ENCODE measurements around the gene SERPINA6.
"Not testable (repeated sequence)": the region's sequence is repeated elsewhere in the genome, so short reads cannot be mapped to it uniquely, and the experiment has no call there.

The SERPINA6 gene, protein sequence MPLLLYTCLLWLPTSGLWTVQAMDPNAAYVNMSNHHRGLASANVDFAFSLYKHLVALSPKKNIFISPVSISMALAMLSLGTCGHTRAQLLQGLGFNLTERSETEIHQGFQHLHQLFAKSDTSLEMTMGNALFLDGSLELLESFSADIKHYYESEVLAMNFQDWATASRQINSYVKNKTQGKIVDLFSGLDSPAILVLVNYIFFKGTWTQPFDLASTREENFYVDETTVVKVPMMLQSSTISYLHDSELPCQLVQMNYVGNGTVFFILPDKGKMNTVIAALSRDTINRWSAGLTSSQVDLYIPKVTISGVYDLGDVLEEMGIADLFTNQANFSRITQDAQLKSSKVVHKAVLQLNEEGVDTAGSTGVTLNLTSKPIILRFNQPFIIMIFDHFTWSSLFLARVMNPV

DNA sequence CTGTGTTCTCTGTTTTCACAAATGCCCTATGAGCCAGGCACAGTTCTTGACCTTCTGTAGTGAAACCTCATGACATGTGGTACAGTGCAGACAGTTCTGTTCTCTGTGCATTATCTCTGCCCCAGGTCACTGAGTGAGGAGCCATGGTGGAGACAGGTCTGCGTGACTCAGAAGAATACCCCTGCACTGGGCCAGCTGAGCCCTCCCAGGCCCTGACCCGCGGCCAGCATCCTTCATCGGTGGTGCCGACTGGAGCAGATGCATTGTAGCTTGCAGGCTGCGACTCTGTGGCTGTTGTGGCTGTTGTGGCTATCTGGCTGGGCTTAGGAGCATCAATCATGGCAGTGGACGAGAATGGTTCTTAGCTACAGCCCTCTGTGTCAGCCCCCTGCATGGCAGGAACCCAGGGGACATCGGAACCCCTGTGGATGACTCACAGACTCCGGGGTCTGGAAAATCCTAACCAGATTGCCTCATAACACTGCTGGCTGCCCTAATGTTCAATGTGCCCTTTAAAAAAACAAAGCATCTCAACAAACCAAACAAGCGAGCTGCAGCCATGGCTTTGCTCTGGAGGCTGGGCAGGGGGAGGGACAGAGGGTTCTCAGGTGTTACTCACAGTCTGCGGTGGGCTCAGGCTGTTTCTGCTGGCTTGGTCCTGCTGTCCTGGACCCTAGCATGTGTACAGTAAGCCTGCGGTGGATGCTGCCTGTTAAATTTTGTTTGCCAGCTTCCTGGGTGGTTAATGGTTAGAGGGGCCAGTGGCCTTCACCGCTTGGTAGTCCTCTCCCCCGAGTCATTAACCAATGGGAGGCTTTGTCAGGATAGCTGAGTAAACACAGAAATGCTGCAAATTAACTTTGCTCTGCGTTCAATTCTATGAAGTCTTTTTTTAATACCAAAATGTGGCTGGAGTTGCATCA is at the start of gene SERPINA6:
Gene SERPINA6, minus strand, starts transcription at position 689 of the 923 bp plus-strand sequence. CDS start 8,688 bp downstream, outside the sequence.
- DNase-seq = no peak

DNA sequence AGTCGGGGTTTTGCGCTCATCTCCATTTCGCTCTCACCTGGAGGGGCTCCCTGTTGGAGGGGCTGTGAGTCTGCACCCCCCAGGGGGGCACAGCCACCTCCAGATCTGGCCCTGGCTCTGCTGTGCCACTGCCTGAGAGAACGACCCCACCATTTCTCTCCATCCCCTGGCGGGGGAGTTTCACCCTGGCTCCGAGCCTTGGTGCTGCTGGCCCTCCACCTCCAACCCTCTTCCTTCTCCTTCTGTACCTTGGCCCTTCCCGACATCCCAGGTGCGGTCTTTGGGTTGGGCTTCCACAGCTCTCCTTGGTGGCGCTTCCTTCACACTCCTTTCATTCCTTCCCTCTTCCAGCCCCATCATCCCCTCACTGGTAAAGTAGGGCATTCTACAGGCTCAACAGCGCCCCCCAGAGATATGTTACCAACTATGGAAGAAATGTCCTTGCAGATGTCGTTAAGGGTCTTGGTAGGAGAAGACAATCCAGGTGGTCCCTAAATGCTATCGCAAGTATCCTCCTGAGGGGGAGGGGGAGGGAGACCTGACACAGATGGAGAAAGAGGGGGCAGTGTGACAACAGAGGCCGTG is 49.0 kb upstream of the SERPINA6 start:
- DNase-seq = no peak

- no peak for DNase-seq
Observed at GRCh38 chr14:94370524-94370910, 47.4 kb upstream of the SERPINA6 start.

- DNase-seq = not testable (repeated sequence)
Observed at GRCh38 chr14:94369766-94370523, 46.8 kb upstream of the SERPINA6 start.

DNA sequence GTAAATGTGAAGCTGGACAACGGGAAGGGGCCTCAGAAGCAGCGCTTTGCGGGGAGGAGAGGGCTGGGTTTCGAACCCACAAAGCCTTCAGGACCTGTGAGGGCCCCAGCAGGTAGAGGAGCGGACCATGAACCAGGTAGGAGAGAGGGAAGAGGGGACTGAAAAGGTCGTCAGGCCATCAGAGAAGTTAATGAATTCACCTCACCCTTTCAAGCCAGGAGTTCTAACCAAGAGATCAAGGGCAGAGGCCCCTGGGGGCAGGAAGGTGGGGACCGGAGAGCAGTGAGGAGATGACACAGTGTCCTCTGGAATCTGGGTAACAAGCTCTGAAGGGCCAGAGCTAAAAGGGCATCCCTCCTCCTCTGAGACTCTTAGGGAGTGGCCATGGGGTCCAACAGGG is 45.8 kb upstream of the SERPINA6 start:
- no peak for DNase-seq

- no peak for DNase-seq
Observed at GRCh38 chr14:94368243-94368590, 45.1 kb upstream of the SERPINA6 start.

DNA sequence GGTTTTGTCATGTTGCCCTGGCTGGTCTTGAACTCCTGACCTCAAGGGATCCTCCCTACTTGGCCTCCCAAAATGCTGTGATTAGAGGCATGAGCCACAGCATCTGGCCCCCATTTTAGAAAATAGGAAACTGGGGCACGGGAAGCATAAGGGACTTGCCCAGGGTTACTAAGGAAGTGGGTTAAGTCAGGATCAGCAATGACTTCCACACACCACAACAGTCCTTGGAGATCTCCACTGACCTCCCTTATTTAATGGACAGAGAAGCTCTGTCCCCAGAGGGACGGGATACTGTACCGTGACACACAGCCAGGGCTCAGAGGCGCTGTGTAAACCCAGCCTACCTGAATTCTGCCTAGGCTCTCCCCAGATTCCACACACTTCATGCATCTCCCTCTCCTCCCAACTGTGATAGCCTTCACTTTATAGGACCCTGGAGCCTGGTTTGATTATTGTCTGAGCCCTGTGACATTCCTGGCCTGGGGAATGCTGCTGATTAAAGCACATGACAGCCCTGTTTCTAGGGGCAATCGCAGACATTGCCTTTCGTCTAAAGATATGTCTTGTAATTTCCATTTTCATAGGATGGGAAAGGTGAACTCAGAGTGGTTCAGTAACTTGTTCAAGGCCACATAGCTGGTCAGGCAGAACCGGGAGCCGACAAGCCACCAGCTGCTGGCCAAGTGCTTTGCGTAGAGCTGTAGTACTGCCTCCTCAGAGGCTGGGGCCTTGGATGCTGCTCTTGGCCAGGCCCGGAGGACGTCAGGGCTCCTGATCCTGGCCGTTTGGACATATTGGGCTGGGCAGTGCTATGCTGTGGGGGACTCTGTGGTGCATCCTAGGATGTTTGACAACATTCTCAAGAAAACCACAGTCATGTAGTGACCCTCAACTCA is 44.5 kb upstream of the SERPINA6 start:
- DNase-seq = no peak

GRCh38 chr14:94366146-94366915 is 43.2 kb upstream of the SERPINA6 start, which contains the start of gene SERPINA2:
Gene SERPINA2 (minus strand): TSS chr14:94366698.
- no peak for DNase-seq

DNA sequence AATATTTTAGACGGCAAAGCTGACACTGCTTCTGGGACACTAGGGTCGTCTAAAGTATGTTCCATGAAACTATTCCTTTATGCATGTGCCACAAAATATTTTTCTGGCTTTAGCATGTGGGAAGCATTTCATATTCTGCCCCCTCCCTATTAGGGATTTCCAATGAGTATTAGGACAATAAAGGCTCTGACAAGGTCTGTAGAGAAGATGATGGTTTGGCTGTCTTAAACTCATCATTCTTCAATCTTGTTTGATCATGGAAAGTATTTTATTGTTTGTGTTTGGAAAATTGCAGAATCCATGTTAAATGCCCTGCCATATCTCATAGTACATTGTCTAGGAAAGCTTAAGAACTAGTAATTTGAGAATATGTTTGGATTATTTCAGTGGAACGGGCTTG is 42.5 kb upstream of the SERPINA6 start:
- no peak for DNase-seq

GRCh38 chr14:94364964-94365363 is 41.8 kb upstream of the SERPINA6 start:
- DNase-seq = no peak

- no peak for DNase-seq
Observed at GRCh38 chr14:94364037-94364436, 40.9 kb upstream of the SERPINA6 start.

GRCh38 chr14:94363151-94363624 is 40.1 kb upstream of the SERPINA6 start:
- no peak for DNase-seq

- no peak for DNase-seq
Observed at GRCh38 chr14:94362614-94363133, 39.5 kb upstream of the SERPINA6 start.

GRCh38 chr14:94361682-94362081 is 38.5 kb upstream of the SERPINA6 start:
- DNase-seq = no peak

DNA sequence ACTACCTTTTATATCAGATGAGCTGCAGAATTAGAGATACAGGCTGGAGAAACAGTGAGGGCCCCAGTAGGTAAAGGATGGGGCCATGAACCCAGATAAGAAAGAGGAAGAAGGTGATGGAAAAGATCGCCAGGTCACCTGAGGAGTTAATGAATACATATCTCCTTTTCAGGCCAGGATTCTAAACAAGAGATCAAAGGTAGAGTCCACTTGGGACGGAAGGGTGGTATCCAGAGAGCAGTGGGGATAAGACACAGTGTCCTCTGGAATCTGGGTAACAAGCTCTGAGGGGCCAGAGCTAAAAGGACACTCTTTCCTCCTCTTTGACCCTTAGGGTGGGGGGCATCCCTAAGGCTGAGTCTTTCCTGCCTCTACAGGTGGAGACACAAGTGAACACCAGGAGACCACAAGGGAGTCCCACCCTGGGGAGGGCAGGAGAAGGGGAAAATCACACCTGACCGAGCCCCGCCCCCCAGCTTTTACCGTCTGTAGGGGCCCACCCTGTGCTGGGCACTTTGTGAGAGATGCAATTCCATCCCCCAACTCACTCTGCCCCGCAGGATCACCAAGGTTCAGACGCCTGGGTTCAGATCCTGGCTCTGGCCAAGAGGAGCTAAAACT is 37.9 kb upstream of the SERPINA6 start:
- no peak for DNase-seq

- DNase-seq = no peak
Observed at GRCh38 chr14:94357166-94357565, 34.0 kb upstream of the SERPINA6 start.

DNA sequence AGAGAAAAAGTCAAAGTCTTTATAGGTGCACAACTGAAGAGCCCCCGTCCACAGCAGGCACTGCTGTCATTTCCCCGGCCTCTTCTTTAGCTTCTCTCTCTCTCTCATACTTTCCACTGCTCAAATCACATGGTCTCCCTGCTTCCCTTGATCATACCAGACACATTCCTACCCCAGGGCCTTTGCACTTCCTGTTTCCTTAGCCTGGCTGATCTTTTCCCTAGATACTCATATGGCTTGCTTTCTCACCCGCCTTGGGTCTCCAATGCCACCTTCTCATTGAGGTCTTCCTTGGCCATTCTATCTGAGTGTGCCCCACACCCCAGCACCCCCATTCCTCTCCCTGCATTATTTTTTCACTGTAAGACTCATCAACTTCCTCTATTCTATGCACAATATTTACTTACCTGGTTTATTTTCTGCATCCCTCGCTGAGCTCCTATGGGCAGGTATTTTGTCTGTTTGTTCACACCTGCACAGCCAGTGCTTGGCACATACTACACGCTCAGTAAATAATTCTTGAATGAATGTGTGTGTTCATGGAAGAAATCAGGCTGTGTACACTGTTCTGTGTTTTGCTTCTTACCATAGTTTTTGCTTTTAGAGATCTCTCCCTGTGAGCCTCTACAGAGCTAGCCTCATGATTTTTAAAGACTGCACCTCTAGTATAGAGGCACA is 33.4 kb upstream of the SERPINA6 start:
- DNase-seq = no peak

- DNase-seq = peak; percentile 7
Observed at GRCh38 chr14:94355191-94355794, 32.2 kb upstream of the SERPINA6 start.

Data from CD4-positive, alpha-beta T cell treated with Interleukin-4 for 4 hours (primary cell).